HG03175 (cell line): ENCODE measurements around the gene B3GALT5.
"Not testable (repeated sequence)": the region's sequence is repeated elsewhere in the genome, so short reads cannot be mapped to it uniquely, and the experiment has no call there.

ENCODE experiments used
- ATAC-seq: cut with Tn5 transposase; IDR thresholded peaks from one replicate; pipeline ENCODE4 v1.9.1; 2021; ENCODE audit warnings: mild to moderate bottlenecking, moderate library complexity; ENCODE audit not compliant: unreplicated experiment

B3GALT5 gene

GRCh38 chr21:39686646-39687468 is 74.1 kb downstream of the B3GALT5 start:
- ATAC-seq, result no peak

DNA sequence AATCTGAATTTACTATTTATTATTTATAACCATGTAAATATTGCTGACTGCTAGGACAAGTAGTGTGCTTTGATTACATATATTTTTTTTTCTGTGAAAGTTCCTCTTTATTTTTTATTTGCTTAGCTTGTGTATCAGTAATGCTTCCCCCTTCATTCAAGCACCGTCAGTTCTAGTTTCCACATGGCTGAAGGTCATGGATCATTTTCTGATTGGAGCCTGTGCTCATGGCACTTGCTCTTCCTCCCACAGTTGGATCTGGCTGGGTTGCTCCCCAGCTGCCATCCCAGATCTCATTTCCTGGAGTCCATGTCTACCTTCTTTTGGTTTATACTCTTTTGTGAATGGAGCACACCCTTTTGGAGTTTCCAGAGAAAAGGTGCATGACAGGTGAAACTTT is 75.3 kb downstream of the B3GALT5 start:
- no peak for ATAC-seq

DNA sequence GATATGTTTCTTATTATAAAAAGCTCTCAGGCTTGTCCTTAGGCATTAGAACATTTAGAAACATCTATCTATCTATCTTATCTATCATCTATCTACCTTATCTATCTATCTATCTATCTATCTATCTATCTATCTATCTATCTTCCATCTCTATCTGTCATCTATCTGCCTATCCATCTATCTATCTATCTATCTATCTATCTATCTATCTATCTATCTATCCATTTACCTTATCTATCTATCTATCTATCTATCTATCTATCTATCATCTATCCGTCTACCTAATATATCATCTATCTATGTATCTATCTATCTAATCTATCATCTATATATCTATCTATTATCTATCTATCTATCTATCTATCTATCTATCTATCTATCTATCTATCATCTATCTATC is 77.1 kb downstream of the B3GALT5 start:
- not testable (repeated sequence) for ATAC-seq

DNA sequence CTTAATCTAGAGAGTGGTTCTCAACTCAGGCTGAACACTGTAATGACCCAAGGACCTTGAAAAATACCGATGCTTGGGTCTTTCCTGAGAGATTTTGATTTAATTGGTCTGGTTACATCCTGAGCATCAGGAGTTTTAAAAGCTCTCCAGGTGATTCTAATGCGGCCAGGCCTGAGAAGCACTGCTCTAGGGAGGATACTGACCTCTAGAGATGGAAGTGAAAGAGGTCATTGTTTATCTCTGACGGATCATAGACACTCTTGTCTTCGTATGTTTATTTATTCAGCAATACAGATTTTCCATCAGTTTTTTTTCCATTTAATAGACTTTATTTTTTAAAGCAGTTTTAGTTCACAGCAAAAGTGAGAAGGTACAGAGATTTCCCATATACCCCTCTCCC is 77.7 kb downstream of the B3GALT5 start:
- ATAC-seq, result no peak

DNA sequence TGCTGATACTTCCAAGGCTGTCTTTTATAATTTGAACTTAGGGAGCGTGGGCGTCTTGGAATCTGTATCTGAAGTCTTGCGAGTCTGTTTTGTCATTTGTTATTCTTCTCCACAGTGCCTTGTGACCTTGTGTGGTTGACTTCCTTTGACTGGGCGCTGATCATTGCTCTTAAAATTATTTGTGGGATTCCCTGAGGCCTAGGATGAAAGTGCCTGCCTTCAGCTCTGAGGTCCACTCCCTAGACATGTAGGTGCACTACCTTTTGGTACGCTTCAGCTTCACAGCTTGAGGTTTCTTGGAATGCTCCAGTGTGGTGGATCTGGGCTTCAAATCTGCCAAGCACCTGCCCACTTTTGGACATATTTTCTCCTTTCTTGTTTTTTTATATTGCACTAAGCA is 82.0 kb downstream of the B3GALT5 start:
- ATAC-seq, result no peak

DNA sequence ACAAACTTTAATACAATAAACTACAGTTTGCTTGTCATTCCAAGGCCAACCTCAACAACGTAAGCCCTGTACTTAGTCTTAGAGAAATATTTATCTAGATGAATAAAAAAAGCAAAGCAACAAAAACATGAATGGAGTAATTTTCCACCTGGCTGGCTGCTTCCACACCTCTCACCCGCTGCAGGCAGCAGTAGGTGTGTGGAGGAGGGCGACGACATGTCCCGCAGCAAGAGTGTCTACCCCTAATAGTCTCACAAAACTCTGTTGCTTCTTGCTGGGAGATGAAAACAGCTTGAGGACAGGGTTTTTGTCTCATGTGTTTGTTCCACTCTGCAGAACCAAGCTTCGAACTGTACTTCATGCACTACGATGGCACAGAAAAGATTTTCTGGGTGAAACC is 83.5 kb downstream of the B3GALT5 start:
- no peak for ATAC-seq

GRCh38 chr21:39696618-39697017 is 83.9 kb downstream of the B3GALT5 start:
- ATAC-seq, result no peak

DNA sequence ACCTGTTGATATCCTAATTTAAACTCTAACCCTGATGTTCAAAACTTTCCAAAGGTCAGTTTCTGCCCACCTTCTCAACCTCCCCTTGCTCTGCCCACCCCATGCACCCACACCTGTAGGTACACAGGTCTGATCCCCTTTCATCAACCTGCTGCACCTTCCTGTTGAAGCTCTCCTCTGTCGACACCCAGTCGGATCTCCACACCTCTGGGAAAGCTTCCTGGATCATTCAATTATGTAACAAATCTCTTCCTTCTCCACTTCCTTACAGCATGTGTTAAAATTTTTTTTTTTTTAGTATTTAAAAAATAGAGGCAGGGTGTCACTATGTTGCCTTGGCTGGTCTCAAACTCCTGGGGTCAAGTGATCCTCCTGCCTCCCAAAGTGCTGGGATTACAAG is 87.6 kb downstream of the B3GALT5 start:
- no peak for ATAC-seq

GRCh38 chr21:39703578-39703977 is 90.8 kb downstream of the B3GALT5 start:
- no peak for ATAC-seq

DNA sequence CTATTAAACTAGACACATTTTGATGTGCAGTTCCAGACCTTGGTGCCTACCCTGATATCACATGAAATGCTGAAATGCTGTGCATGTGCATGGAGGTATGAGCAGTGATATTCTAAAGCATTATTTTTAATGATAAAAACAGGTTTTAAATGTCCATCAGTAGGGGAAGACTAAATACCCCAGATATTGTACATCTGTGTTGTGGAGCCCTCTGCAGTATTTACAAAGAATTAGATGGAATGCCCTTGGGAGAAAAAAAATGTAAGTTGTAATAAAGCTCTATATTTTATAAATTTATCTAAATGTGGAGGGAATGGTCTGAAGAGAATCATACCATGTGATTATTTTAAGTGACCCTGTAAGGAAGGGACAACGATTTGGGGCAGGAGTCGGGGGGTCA is 93.1 kb downstream of the B3GALT5 start:
- no peak for ATAC-seq

- ATAC-seq, result no peak
Measured at GRCh38 chr21:39707316-39707715, 94.6 kb downstream of the B3GALT5 start.

GRCh38 chr21:39710866-39711265 is 98.1 kb downstream of the B3GALT5 start:
- ATAC-seq, result no peak

DNA sequence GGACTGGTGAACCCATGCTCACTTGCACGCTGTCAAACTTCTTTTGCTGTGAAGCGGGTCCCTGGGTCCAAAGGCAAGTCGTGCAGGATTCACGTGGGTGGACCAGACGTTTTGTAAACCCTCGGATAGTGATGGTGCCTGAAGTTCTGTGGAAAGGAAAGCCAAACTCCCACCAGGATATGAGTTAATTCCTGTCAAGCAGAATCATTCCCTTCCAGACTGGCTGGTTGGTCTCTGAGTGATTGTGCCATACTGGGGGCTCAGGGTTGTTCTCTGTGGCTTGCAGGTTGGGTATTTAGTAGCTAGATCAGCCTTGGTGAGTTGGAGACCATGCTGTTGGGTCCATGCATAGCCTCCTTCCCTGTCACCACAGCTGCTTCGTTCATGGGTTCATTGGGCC is 99.5 kb downstream of the B3GALT5 start:
- ATAC-seq, result no peak

- ATAC-seq, result no peak
Measured at GRCh38 chr21:39712976-39713375, 100.2 kb downstream of the B3GALT5 start.

DNA sequence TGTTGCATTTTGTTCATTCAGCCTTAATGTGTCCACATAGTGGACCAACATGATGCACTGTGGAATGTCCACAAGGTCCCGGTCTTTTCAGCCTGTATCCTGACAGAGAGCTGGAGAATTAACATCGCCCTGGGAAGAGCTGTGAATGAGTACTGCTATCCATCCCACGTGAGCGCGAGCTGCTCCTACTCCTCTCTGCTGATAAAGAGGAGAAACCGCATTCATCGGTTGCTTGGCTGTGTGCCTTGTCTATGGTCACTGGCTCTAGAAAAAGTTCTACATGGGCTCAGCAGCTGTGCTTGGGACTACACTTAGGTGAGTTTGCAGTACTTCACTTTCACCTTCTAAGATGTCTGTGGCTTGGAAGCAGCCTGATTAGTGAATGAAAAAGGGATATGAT is 101.2 kb downstream of the B3GALT5 start:
- ATAC-seq, result no peak

GRCh38 chr21:39714331-39714730 is 101.6 kb downstream of the B3GALT5 start:
- no peak for ATAC-seq

DNA sequence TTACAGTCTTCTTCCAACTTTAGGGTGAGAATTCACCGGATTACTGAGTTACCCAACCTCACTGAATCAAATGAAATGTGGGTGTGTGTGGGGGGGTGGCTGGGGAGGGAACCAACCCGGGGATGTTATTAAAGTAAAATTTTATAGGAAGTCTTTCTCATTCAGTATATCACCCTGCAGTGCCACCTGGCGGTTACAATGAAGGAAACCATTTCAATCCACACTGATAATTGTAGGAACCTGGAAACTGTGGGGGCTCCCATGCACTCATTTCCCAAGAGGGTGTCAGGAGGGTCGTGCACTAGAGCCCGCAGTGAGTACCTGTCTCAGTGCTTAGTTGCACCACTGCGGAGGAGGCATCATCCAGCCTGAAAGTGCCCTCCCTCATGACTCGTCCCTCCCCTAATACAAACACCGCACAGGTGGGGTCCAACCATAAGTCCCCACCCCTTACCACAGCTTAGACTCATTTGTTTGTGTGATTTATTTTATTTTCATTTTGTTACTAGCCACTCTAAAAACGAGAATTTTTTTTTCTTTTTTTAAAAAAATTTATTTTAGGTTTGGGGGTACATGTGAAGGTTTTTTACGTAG is 103.2 kb downstream of the B3GALT5 start:
- ATAC-seq, result no peak

- ATAC-seq, result no peak
Measured at GRCh38 chr21:39720126-39720778, 107.5 kb downstream of the B3GALT5 start.

DNA sequence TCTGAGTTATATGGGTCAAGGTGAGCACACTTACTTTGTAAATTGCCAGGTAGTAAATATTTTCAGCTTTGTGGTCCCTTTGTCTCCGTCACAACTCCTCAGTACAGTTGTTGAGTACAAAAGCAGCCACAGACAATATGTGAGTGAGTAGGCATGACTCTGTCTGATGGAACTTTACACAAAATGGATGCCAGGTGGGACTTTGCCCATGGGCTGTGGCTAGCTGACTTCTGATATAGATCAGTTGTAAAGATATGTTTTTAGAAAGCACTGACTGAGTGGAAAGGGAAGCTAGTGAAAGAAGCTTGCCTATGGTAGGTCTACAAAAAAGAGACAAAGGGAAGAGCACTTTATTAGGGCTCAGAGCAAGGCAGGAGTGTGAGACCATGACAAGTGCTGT is 109.1 kb downstream of the B3GALT5 start:
- no peak for ATAC-seq
